Measurements from ENCODE around the gene SUPT7L.

SUPT7L gene

DNA sequence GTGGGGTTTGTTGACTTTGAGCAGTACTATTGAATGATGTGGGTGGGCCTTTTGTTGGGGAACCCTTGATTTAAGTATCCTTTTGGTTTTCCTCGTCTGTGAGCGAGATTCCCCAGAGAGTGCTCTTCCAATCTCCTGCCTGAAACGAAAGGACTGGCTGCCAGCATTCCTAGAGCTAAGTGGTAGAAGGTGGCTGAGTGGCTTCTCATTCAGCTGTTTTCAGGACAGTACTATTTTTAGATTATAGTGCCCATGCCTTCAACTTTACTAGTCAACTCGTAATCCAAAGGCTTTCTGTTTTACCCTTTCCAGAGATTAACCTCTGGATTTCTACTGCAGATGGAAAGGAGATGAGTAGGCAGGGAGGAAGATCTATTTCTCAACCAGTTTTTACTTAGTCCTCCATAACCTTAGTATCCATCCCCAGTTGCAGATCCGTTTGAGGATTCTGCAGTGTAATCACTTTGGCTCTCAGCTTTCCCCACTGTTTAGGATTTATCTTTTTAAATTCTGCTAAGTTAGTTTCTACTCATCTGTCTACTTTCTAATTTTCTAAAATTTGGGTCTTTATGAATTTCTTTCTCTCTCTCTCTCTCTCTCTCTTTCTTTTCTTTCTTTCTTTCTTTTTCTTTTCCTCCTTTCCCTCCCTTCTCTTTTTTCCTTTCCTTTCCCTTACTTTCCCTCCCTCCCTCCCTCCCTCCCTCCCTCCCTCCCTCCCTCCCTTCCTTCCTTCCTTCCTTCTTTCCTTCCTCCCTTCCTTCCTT, 9.5 kb upstream of the SUPT7L start:
- no peak for DNase-seq (ENCODE audit: low read depth)
- H3K4me3 ChIP-seq (ENCODE audit: low read depth, low read length): no peak overlapping the region
- in situ Hi-C loops (cut with HindIII; ENCODE audit: low sequenced_read_pairs): no loop called here
- TF ChIP-seq, protein P1, sequence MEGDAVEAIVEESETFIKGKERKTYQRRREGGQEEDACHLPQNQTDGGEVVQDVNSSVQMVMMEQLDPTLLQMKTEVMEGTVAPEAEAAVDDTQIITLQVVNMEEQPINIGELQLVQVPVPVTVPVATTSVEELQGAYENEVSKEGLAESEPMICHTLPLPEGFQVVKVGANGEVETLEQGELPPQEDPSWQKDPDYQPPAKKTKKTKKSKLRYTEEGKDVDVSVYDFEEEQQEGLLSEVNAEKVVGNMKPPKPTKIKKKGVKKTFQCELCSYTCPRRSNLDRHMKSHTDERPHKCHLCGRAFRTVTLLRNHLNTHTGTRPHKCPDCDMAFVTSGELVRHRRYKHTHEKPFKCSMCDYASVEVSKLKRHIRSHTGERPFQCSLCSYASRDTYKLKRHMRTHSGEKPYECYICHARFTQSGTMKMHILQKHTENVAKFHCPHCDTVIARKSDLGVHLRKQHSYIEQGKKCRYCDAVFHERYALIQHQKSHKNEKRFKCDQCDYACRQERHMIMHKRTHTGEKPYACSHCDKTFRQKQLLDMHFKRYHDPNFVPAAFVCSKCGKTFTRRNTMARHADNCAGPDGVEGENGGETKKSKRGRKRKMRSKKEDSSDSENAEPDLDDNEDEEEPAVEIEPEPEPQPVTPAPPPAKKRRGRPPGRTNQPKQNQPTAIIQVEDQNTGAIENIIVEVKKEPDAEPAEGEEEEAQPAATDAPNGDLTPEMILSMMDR (IDR thresholded peaks at IDR 0.05; ENCODE audit: low read depth, low read length, missing control alignments): no peak

DNA sequence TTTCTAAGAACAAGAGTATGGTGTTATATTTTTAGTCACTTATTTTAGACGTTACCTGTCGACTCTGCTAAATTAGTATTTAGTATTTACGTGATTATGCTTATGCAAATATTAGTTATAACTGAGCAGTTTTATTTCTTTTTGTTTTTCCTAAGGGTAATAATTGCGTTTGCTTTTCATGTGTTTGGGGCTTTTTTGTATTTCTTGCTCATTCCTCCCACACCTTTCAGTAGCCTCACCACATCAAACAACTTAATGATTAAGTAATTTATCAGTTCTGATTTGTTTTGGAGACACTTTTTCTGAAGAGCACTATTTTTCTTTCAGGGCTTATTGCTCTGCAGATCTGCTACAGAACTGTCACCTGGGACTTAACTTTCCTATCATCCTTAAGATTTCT, 7.8 kb upstream of the SUPT7L start:
- no peak overlapping the region for H3K4me3 ChIP-seq (ENCODE audit: low read depth, low read length)
- TF ChIP-seq, protein P1 (IDR thresholded peaks at IDR 0.05; ENCODE audit: low read depth, low read length, missing control alignments): no peak
- in situ Hi-C loops (cut with HindIII; ENCODE audit: low sequenced_read_pairs): no loop called here
- no peak for DNase-seq (ENCODE audit: low read depth)

DNA sequence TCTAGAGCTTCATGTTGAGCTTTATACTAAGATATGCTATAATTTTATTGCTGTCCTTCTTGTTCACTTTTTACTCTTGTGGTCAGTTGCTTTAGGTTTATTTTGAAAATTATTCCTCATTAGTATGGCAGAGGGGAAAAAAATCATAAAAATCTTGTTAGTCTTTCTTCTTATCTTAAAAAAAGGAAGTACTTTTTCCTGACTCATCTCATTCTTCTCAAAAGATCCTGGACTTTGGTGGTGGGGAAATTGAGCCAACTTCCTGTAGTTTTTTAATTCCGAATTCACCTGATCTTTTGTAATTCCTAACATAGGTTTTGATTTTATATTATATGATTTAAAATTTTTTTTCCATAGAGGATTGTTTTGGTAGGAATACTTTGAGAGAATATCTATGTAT, 4.0 kb upstream of the SUPT7L start:
- no peak for DNase-seq (ENCODE audit: low read depth)
- in situ Hi-C loops (cut with HindIII; ENCODE audit: low sequenced_read_pairs): no loop called here
- H3K4me3 ChIP-seq (ENCODE audit: low read depth, low read length): no peak overlapping the region
- TF ChIP-seq, protein P1 (IDR thresholded peaks at IDR 0.05; ENCODE audit: low read depth, low read length, missing control alignments): no peak

DNA sequence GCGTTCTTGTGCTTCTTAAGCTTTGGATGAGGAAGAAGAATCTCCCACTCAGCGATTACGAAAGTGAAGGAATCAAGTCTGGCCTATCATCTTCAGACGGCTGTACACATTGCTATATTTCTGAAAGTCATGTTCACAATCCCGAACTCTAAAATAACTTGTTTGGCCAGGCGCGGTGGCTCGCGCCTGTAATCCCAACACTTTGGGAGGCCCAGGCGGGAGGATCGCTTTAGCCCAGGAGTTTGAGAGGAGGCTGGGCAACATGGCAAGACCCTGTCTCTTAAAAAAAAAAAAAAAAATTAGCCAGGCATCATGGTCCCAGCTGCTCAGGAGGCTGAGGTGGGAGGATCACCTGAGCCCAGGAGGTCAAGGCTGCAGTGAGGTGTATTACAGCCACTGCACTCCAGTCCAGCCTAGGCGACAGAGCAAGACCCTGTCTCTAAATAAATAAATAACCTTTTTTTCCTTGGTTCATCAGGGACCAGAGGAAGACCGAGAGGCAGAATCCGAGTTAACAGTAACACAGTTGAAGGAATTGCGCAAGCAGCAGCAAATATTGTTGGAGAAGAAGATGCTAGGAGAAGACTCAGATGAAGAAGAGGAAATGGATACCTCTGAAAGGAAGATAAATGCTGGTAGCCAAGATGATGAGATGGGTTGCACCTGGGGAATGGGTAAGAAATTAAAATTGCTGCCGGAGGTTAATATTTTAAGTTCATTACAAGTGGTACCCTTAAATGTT, 1.4 kb upstream of the SUPT7L start:
- no peak for DNase-seq (ENCODE audit: low read depth)
- TF ChIP-seq, protein P1 (IDR thresholded peaks at IDR 0.05; ENCODE audit: low read depth, low read length, missing control alignments): no peak
- in situ Hi-C loops (cut with HindIII; ENCODE audit: low sequenced_read_pairs): no loop called here
- H3K4me3 ChIP-seq (ENCODE audit: low read depth, low read length): peak overlapping the region; percentile 95

DNA sequence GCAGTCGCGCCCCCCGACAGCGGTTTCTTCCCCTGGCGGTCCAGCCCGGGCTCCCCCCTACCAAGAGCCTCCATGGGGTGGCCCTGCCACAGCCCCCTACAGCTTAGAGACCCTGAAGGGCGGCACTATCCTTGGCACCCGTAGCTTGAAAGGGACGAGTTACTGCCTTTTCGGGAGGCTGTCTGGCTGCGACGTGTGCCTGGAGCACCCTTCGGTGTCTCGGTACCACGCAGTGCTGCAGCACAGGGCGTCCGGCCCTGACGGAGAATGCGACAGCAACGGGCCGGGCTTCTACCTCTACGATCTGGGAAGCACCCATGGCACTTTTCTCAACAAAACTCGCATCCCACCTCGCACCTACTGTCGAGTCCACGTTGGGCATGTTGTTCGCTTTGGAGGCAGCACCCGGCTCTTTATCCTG, 750 bp upstream of the SUPT7L start:
- in situ Hi-C loops (cut with HindIII; ENCODE audit: low sequenced_read_pairs): no loop called here
- TF ChIP-seq, protein P1 (IDR thresholded peaks at IDR 0.05; ENCODE audit: low read depth, low read length, missing control alignments): no peak
- H3K4me3 ChIP-seq (ENCODE audit: low read depth, low read length): peak overlapping the region; percentile 95
- no peak for DNase-seq (ENCODE audit: low read depth)

DNA sequence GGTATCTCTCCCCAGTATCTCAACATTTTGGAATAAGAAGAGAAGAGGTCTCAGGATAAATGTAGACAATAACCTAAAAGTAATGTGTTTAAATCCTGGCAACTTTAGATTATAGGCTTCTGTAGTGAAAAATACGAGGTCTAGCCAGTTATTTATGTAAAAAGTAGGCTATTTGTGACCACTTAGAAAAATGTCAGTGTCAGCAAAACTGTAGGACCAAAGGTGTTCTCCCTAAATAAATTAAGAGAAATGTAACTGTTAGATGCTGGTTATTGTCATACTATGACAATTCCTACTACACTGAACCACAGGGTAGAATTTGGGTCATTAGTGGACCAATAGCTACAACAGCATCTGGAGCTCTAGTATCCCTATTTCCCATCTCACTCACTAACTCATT, 2.0 kb downstream of the SUPT7L start:
- no peak overlapping the region for H3K4me3 ChIP-seq (ENCODE audit: low read depth, low read length)
- in situ Hi-C loops (cut with HindIII; ENCODE audit: low sequenced_read_pairs): no loop called here
- TF ChIP-seq, protein P1 (IDR thresholded peaks at IDR 0.05; ENCODE audit: low read depth, low read length, missing control alignments): no peak
- DNase-seq (ENCODE audit: low read depth): no peak
